CD4-positive, alpha-beta T cell treated with Interleukin-6 for 4 hours (primary cell): Measurements from ENCODE around the gene KCNE2.

Experiments used
- DNase-seq: peaks from one replicate; pipeline ENCODE4 v3.0.0-alpha.2; 2020; ENCODE audit warnings: mixed read lengths

The KCNE2 gene, protein sequence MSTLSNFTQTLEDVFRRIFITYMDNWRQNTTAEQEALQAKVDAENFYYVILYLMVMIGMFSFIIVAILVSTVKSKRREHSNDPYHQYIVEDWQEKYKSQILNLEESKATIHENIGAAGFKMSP

DNA sequence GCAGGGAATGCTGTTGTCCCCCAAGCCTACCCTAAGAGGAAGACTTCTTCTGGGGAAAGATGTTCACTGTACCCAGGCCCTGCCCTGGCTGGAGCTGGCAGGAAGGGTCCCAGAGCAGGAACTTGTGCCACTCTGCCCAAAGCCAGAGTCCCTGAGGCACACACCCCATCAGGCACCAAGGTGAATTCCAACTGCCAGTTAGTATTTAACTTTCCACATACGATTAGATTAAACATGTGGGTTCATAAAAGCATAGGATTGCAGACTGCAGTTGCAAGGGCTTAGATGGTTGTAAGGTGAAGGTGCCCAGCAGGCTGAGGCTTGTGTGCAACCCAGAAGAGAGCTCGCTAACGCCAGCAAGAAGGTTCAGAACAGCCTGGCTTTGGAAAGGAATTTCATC is at the start of gene KCNE2:
TSS of gene KCNE2 (plus strand) at position 274 of the 400 bp plus-strand sequence. CDS start 6,473 bp downstream, outside the sequence.
- DNase-seq, result no peak

DNA sequence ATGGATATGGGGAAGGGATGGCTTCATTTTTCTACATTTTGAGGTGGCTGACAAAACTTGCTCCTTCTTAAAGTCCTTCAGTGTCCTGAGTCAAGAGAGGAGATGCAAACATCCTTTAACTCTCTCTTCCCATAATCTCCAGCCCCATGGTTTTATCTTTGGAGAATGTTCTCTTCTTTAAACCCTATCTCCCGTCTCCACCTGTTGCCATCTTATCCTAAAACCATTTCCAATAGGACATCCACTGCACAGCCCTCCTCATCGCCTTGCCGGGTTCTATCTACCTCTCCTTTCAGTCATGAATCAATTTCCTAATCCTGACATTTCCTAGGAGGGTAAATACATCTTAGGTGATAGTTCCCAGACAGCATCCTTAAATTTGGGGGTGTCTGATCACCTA is 44.2 kb upstream of the KCNE2 start:
- no peak for DNase-seq

DNA sequence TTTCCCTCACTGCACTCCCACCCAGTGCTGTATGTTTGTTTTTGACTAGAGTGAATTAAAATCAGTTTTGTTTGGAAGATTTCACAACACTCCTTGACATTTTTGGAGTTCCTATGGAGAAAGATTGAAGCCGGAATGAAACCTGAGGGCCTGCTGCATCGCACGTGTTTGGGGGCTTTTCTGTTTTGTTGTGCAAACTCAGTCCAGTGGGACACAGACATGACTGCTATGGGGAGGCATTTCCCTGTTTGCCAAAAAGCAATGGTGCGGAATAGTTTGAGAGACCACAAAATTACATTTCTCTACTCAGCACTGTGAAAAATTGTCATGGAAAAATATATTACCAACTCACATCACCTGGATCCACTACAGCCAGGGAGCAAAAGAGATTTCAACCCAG is 43.8 kb upstream of the KCNE2 start:
- no peak for DNase-seq

DNA sequence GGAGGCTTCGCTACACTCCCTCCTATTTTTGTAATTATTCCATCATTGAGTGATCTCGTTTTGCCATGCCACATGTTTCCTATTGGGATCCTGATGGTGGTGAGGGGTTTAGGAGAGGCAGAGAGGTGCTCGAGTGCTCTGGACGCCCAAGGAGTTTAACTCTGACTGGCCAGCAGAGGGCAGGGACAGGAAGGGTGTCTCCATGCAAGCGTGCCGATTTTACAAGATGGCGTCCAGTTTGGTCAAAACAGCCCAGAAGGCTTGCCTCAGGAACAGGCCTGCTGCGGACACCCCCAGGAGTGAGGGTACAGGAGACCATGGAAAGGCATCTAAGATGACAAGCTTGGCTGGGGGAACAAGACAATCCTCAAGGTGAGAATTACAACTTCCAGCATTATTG is 33.8 kb upstream of the KCNE2 start:
- no peak for DNase-seq

DNA sequence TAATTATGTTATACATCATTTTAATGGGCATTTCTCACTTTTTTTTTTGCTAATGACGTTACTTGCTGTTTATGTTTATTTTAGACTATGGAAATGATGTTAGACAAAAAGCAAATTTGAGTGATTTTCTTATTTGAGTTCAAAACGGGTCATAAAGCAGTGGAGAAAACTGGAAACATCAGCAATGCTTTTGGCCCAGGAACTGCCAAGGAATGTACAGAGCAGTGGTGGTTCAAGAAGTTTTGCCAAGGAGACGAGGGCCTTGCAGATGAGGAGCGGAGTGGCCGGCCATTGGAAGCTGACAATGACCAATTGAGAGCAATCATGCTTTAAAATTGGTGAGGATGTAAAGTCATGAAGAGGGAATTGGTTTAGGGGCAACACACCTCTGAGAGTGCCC is 32.1 kb upstream of the KCNE2 start:
- no peak for DNase-seq

DNA sequence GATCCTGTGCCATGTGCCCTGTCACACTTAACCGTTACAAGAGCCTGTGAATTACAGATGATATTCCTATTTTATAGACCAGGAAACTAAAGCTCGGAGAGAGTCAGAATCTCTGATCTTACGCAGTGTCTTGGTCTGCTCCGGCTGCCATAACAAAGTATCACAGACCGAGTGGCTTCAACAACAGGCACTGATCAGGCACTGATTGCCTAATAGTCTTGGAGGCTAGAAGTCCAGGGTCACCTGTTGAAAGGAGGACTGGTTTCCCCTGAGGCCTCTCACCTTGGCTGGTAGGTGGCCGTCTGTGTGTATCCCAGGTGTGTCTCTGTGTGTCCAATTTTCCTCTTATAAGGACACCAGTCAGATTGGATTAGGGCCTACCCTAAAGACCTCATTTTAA is 31.5 kb upstream of the KCNE2 start:
- no peak for DNase-seq

DNA sequence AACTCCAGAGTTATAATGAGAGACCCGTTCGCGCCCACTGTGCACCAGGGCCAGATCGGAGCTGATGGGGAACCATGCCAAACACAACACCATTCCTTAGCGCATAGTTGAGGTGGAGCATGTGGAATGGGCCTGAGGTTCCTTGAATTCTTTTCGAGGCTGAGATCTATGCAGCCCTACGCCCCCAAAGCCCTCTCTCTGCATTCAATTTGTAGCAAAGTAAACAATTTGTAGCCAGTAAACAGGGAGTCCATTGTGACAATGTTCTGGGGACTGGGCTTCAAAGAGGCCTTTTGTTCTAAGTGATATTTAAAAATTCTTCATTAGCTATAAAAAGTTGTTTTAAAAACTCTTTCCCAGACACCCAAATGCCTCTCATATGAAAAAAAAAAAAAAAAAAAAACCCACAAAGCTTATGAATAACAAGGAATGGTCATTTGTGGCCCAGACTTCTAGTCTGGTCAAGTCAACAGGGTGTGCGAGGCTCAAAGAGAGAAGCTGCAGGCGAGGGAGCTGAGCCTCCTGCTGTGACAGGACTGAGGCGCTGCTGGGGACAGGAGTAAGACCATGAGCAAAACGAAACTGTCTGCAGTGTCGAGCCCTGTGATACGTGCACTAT is 30.6 kb upstream of the KCNE2 start:
- no peak for DNase-seq

DNA sequence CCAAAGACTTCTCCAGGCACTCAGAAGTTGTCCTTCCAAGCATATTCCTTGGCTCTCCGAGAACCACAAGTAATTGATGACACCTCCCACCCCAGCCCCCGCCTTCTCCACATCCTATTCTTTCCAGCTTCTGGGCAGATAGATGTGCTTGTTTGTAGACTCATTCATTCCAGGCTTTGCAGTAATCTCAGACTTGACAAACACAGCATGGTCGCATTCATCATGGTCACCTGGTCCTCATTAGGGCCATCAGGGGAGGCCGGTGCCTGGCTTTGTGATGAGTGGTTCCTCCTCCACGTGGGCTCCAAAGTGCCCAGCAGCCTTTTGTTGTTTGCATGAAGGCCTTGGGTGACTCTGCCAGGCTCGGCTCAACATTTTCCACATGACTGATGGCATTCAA is 28.5 kb upstream of the KCNE2 start:
- DNase-seq, result no peak

DNA sequence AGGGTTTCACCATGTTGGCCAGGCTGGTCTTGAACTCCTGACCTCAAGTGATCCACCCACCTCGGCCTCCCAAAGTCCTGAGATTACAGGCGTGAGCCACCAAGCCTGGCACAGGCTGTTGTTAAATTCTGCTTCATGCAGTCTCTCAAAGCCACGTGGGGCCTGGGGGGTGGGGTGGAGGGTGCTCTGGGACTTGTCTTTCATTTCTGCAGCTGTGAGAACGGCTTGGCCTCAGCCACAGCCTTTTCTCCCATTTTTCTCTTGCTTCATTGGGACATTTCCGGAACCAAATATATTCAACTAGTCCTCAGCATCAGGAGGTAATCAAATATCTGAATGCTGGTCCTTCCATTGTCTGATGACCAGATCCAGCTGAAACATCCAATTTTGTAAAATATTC is 27.6 kb upstream of the KCNE2 start:
- DNase-seq, result no peak

DNA sequence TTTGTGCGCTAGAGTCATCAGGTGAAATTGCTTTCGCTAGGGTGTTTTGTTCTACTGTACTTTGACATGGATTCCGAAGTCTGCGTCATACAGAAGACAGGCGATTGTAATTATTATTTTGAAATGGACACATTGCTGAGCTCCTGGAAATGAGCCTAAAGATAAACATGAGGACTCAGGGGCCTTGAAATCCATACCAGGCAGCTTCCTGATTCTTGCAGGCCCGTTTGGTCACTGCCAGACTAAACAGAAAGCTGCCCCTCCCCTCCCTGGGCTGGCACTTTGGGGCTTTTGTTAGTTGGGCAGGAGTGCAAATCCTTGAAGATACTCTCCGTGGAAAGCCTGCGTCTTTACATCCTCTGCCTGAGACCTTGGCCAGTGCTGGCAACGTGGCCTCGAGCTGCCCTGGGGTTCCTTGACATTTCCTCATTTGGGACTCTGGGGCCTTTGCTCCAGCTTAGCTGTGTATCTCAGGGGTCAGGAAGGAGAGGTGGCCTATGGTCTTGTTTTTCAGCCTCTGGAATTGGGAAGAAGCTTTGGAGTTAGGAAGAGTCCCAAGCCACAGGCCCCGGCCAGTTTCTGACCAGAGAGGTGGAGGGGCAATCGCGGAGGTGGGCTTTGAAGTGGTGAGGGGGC is 26.9 kb upstream of the KCNE2 start:
- no peak for DNase-seq

DNA sequence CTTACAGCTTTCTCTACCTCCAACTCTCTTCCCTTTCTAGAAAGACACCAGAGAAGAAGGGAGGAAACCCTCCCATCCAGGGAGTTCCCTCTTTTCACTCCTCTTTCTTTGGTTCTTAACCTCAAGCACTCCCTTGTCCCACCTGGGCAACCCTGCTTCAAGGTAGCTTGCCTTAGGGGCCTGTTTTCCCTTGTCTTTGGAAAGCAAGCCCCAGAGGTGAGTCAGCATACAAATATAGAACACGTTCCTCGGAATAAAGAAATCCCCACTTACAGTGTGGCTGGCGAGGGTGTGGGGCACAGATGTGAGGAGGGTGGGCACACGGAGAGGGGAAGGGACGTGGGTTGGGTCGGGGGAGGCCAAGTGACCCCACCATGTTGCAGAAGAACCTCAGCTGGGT is 26.1 kb upstream of the KCNE2 start:
- DNase-seq, result no peak

DNA sequence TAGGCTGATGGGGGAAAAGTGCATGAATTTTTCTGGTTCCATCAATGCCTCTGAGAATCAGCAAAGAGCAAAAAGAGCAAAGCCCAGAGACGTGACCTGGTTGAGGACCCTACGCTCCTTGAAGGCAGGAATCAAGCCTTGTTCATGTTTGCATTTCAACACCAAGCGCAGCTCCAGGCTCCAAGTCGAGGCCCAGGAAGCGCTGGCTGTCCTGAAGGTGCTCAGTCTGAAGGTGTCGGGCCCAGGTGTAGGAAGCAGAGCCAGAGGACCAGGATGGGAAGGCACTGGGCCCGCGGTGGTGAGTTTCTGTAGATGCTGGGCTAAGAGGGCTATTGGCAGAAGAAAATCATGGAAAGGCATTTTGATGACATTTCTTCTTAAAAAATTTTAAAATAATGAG is 25.6 kb upstream of the KCNE2 start:
- no peak for DNase-seq

DNA sequence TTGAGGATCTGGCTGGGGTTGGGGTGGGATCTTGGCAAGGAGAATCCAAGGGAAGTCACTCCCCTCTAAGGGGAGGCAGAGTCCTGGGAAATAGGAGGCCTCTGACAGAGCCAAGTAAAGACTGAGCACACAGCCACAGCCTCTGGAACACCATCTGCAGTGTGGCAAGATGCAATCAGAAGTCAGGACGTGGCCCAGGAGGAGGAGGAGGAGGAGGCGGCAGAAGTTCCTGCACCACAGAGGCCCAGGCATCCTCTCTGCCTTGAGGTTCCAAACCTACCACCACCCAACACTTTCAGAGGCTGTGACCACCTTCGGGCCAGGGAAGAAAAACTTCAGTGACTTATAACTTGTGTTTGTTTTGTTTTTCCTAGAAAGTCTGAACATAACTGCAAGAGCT is 23.7 kb upstream of the KCNE2 start:
- DNase-seq, result no peak

DNA sequence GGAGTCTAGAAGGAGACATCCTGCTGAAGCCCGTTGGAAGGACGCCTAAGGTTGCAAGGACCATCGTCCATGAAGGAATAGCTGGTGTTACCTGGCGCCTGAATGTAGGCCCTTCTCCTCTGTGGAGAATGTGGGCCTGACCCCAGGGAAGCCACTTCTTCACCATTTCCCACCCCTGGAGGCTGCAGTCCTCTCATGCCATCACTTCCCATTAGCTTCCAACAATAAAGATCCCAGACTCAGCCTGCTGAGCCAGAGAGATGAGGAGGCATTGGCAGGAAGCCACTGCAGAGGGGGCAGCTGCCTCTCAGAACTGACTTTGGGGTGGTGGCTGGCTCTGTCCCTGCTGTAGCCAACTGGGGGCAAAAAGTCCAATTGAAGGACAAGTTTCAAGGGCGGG is 21.3 kb upstream of the KCNE2 start:
- DNase-seq, result no peak

DNA sequence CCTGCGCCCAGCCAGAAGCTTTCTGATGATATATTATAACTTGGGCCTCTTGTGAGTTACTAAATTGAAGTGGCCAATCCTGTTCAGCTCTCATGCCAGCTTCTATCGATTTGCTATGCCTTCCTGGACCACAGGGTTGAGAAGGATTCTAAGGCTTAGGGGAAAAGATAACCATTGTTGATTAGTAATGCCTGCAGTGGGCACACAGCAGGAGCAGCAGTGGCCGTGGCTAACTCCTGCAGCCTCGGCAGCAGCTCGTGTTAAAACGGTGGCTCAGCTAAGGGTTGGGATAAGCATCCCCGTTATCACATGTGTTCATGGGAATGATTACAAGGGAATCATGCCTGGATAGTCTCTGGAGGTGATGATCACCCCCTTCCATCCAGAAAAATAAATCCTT is 20.5 kb upstream of the KCNE2 start:
- no peak for DNase-seq

DNA sequence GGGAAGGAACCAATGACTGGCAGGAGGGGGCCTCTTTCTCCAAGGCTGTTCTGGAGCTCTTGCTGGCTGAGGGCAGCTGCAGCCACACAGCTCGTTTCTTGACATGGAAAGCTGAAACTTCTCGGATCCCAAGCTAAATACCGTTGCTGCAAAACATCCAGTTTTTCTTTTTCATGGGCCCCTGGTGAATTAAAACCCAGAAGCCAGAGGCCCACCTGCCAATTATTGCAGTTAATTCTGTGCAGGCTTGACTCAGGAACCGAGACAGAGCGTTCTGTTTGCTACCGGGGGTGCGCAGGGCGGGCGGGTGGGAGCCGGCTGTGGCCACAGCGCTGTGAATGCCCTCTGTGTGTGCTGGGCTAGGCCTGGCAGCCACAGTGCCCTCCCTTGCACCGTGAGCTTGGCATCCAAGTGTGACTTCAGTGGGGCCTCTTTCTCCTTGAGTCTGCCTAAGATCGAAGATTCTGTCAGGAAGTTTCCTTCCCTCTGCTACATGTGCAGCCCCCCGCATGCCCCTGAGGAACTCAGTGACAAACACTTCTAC is 19.9 kb upstream of the KCNE2 start:
- DNase-seq, result no peak

DNA sequence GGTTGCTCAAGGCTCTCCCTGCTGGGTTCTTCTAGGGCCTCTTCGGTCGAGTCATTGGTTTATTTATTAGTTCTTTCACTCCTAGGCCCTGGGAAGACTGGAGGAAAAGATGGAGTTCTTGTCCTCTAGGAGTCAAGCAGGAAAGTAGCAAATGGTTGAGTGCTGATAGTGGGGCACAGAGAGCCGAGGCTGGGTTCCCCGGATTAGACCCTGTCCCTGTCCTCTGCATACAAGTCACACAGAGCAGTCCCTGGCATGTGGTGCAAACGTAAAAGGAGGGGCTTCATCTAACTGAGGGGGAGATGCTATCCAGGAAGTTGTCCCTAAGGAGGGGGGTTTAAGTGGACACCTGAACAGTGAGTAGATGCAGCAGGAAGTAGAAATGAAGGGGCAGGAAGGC is 19.2 kb upstream of the KCNE2 start:
- DNase-seq, result no peak

DNA sequence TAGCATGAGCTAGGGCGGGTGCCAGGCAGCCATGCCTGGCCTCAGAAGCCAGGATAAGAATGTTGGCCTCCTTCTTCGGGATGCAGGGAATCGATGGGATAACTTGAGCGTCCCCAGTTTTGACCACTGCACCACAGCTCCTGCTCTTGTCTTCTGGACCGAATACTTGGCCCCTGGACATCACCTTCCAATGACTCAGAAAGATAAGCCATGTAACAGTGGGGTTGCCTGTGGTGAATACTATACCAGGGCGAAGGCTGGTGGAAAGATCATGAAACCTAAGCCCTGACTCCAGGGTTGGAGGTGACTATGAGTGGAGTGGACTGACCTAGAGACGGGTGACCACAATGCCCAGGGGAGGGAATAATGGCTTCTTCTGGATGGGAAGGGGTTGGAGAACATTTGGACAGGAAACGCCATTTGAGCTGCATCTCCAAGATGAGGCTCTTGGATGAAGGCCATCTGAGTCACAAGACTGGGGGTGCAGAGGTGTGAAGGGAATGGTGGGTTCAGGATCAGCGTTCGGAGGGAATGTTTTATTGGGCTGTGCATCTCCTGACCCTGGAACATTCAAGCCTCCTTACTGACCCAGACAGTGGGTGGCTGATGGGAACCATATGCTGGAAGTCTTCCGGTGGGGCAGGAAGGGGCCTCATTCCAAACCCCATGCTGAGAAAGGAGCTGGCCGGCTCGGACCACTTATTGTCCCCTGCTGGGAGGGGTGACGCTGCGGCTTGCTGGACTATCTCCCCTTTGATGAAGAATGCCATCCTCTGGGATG is 18.5 kb upstream of the KCNE2 start:
- no peak for DNase-seq

DNA sequence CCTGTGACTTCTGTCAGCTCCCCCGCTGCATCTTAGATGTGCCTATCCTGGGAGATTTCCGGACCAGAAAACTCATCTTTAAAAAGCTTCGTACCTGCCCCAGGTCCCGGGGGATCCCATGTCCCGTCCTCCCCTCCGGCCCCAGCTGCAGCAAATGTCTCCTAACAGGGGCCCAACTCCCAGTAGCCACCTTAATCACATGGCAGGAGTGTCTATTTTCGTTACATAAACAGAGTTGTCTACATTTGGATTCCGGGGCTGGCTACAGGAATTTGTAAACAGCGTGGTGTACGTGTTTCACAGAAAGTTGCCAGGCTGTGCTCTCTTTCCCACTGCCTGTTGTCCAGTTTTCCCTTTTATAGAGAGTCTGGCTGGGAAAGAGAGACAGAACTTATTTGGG is 17.9 kb upstream of the KCNE2 start:
- DNase-seq, result no peak

DNA sequence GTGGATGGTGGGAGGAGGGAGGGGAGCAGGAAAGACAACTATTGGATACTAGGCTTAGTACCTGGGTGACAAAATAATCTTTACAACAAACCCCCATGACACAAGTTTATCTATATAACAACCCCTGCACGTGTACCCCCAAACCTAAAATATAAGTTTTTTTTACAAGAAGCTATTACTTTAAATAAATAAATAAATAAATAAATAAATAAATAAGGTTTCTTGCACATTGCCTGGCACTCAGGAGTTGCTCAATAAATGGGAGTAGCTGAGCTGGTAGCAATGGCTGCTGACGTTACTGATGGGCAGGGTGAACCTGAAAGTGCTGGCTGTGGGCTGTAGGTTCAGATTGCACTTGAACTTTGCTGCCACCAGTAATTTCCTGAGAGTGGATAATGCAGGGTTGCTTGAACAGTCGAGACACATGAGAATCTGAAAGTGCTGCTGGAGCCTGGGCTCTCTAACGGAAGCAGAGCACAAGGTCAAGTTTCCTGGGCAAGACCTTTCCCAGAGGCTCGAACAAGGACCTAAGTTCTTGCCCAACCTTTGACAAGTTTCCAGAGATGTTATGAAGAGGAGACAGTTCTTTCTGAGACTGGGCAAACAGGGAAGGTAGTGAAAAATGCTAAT is 14.8 kb upstream of the KCNE2 start:
- DNase-seq, result no peak

DNA sequence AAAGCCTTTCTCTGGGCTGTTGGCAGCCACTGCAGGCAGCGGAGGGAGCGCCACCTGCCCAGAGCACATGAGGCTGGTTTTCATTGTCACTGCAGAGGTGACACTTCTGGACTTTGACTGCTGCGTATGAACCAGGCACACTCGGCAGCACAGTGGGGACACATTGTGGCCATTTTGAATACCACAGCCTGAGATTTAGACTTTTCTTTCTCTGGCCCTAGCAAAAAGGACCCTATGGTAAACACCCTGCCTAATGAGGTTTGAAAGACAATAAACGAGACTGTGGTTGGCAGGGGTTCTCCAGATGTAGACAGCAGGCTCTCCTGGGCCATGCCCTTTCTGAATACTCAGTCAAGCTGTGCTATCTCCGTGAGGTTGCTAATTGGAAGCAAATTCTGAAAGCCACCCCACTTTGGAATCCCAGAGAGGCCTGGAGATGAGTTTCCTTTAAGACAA is 12.0 kb upstream of the KCNE2 start:
- peak; percentile 16 for DNase-seq

DNA sequence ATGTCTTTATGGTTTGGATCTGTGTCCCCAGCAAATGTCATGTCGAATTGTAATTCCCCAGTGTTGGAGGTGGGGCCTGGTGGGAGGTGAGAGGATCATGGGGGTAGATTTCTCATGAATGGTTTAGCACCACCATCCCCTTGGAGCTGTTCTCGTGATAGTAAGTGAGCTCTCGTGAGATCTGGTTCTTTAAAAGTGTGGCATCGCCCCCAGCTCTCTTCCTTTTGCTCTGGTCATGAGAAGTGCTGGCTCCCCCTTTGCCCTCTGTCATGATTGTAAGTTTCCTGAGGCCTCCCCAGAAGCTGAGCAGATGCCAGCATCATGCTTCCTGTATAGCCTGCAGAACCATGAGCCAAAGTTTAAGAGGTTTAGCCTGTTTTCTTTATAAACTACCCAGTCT is 11.2 kb upstream of the KCNE2 start:
- DNase-seq, result no peak

DNA sequence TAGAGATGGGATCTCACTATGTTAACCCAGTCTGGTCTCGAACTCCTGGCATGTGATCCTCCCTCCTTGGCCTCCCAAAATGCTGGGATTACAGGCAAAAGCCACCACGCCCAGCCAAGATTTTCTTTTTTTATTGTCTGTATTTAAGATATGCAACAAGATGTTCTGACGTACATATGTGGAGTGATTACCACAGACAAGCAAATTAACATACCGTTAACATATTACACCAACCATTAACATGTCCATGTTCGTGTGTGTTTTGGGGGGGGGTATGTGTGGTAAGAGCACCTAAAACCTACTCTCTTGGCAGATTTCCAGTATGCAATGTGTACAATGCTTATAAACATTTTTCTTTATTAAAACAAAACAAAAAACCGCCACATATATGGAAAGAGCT is 10.6 kb upstream of the KCNE2 start:
- no peak for DNase-seq
